Gastroesophageal sphincter (tissue), 4 donors: ENCODE data around the gene TDG. TPM values are rescaled to one million over a fixed set of nuclear protein-coding genes. Genes with fewer than 3 reads are reported as not detected.
"Not testable (repeated sequence)": the region's sequence is repeated elsewhere in the genome, so short reads cannot be mapped to it uniquely, and the experiment has no call there.

ENCODE experiments used
- ATAC-seq: fragments of 150-250 bp; one replicate; pipeline ENCODE4 v1.9.1; 2016; ENCODE audit warnings: mild to moderate bottlenecking, moderate library complexity
- H3K27ac ChIP-seq, 4 donors: fragments of 200-600 bp; sonication (generic) in 3 of 4; 1 replicate in 3 of 4; 2 replicates in 1 of 4; pipeline ENCODE4 v1.5.1; 2016 to 2019
- H3K27me3 ChIP-seq: fragments of 200-600 bp; sonication (generic); one replicate; pipeline ENCODE4 v1.5.1; 2019
- H3K36me3 ChIP-seq, 2 donors: fragments of 200-600 bp; sonication (generic); one replicate each; pipeline ENCODE4 v1.5.1; 2019; ENCODE audit warnings: control low read depth in 1 of 2
- H3K4me1 ChIP-seq, 3 donors: fragments of 200-600 bp; sonication (generic); 1 replicate in 2 of 3; 2 replicates in 1 of 3; pipeline ENCODE4 v1.5.1; 2016 to 2019; ENCODE audit warnings: control low read depth in 2 of 3
- H3K4me3 ChIP-seq, 2 donors: fragments of 200-600 bp; sonication (generic); one replicate each; pipeline ENCODE4 v1.5.1; 2019; ENCODE audit warnings: mild to moderate bottlenecking in 1 of 2, moderate library complexity in 1 of 2
- H3K9me3 ChIP-seq, 3 donors: fragments of 200-600 bp; sonication (generic); one replicate each; pipeline ENCODE4 v1.5.1; 2017 to 2019; ENCODE audit warnings: control low read depth in 2 of 3
- CTCF ChIP-seq, 4 experiments: fragments of 200-600 bp in 2 of 4; fragments of 450-650 bp in 2 of 4; sonication (generic) in 1 of 4; IDR thresholded peaks; one replicate each; pipeline ENCODE4 v1.5.1; 2017 to 2019; ENCODE audit warnings: antibody characterized with exemption in 4 of 4, mild to moderate bottlenecking in 2 of 4, moderate library complexity in 2 of 4
- EP300 ChIP-seq: sonication (generic); formaldehyde crosslinking; IDR thresholded peaks from one replicate; pipeline ENCODE4 v1.6.1; 2017; ENCODE audit warnings: antibody characterized with exemption, mild to moderate bottlenecking
- POLR2A ChIP-seq, 2 donors: fragments of 450-650 bp; IDR thresholded peaks; one replicate each; pipeline ENCODE4 v1.6.1; 2017; ENCODE audit warnings: antibody characterized with exemption in 2 of 2, mild to moderate bottlenecking in 2 of 2, moderate library complexity in 1 of 2
- POLR2AphosphoS5 ChIP-seq: sonication (generic); formaldehyde crosslinking; IDR thresholded peaks from one replicate; pipeline ENCODE4 v1.6.1; 2017; ENCODE audit warnings: antibody characterized with exemption
- WGBS, 2 donors: methylation state at CpG; one replicate each; pipeline ENCODE4 v1.1.5; 2018; ENCODE audit warnings: low coverage in 1 of 2; 5-methylcytosine and 5-hydroxymethylcytosine counted together
- total RNA-seq, 4 donors: library from RNA; depleted of rRNA; stranded (reverse); fragments of >200 nt; gene quantifications; one replicate each; pipeline ENCODE4 v1.1.0, GENCODE V29; 2016

The TDG gene
- total RNA-seq, 4 donors from 2014 or later = 12.5 to 30.4 (median 21.3) TPM

DNA sequence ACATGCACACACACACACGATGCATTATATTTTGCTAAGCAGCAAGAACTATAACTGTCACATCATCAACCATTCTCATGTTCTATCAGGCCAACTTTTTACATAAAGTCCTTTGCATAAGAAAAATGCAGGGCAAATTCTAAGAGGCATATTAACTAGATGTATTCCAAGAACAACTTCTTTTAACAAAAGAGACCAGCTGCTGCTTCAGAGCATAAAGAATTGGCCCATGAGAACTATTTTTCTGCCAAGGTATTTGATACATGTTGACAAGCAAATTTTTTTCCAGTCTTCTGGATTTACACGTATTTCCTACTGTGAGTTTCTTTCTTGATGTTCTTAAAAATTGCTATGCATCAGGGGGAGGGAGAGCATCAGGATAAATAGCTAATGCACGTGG lies 57.1 kb downstream of the TDG start:
- peaks cover 0 to 4% of the 10 kb centered on the region in 2 donors for H3K36me3 ChIP-seq
- no peak for ATAC-seq
- 39 to 67% methylated on average over 3 of the region's 3 CpGs for WGBS, 2 donors

GRCh38 chr12:104023710-104024109 lies 58.0 kb downstream of the TDG start:
- ATAC-seq = no peak
- Histone ChIP-seq H3K4me1 (no peaks in the 10 kb centered on the region), H3K9me3 (no peaks in the 10 kb centered on the region), H3K27ac (no peak overlapping the region), H3K27me3 (no peaks in the 10 kb centered on the region), H3K4me3 (no peak overlapping the region), H3K36me3 (no peaks in the 10 kb centered on the region)
- WGBS, 2 donors = 70 to 90% methylated on average over 2 of the region's 2 CpGs
- TF ChIP-seq EP300 = no peak
- TF ChIP-seq POLR2AphosphoS5 = no peak
- TF ChIP-seq CTCF (IDR thresholded peaks at IDR 0.05) = no peak
- TF ChIP-seq POLR2A (IDR thresholded peaks at IDR 0.05) = no peak

More for the DNA sequence above, 57.1 kb downstream of the TDG start:
- no peaks in the 10 kb centered on the region for H3K9me3 ChIP-seq
- no peak overlapping the region for H3K4me3 ChIP-seq
- TF ChIP-seq EP300 (no peak), POLR2A (IDR thresholded peaks at IDR 0.05) (no peak), CTCF (IDR thresholded peaks at IDR 0.05) (no peak), POLR2AphosphoS5 (no peak)
- H3K4me1 ChIP-seq = no peaks in the 10 kb centered on the region
- no peak overlapping the region for H3K27ac ChIP-seq
- H3K27me3 ChIP-seq = no peaks in the 10 kb centered on the region

DNA sequence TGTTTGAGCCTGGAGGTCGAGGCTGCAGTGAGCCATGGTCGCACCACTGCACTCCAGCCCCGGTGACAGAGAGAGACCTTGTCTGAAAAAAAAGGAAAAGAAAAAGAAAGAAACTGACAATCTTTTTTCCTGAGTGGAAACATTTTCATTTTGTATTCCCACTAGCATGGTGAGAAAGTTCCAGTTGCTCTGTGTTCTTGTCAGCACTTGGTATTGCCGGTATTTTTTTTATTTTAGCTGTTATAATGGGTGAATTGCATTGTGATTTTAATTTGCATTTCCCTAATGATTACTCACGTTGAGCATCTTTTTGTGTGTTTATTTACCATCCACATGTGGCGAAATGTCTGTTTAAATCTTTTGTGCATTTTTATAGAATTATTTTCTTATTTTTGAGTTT lies 58.7 kb downstream of the TDG start:
- H3K4me3 ChIP-seq = no peak overlapping the region
- H3K9me3 ChIP-seq = no peaks in the 10 kb centered on the region
- no peaks in the 10 kb centered on the region for H3K4me1 ChIP-seq
- TF ChIP-seq CTCF (IDR thresholded peaks at IDR 0.05) (no peak), POLR2AphosphoS5 (no peak), EP300 (no peak), POLR2A (IDR thresholded peaks at IDR 0.05) (no peak)
- H3K27me3 ChIP-seq = no peaks in the 10 kb centered on the region
- no peak overlapping the region for H3K27ac ChIP-seq
- no peaks in the 10 kb centered on the region for H3K36me3 ChIP-seq
- no peak for ATAC-seq
- WGBS, 2 donors = 88 to 92% methylated on average over 2 to 6 of the region's 6 CpGs

- Histone ChIP-seq H3K27me3 (no peaks in the 10 kb centered on the region), H3K27ac (no peak overlapping the region), H3K9me3 (no peaks in the 10 kb centered on the region), H3K4me1 (no peaks in the 10 kb centered on the region), H3K36me3 (no peaks in the 10 kb centered on the region), H3K4me3 (no peak overlapping the region)
- ATAC-seq = no peak
- no peak for TF ChIP-seq POLR2AphosphoS5
- no peak for TF ChIP-seq CTCF (IDR thresholded peaks at IDR 0.05)
- no peak for TF ChIP-seq POLR2A (IDR thresholded peaks at IDR 0.05)
- TF ChIP-seq EP300 = no peak
- WGBS, 2 donors = 100% methylated on average over 2 of the region's 2 CpGs; no CpG with 5 or more reads in 1 of the 2 donors
These were observed 60.1 kb downstream of the TDG start for GRCh38 chr12:104025771-104026170.

DNA sequence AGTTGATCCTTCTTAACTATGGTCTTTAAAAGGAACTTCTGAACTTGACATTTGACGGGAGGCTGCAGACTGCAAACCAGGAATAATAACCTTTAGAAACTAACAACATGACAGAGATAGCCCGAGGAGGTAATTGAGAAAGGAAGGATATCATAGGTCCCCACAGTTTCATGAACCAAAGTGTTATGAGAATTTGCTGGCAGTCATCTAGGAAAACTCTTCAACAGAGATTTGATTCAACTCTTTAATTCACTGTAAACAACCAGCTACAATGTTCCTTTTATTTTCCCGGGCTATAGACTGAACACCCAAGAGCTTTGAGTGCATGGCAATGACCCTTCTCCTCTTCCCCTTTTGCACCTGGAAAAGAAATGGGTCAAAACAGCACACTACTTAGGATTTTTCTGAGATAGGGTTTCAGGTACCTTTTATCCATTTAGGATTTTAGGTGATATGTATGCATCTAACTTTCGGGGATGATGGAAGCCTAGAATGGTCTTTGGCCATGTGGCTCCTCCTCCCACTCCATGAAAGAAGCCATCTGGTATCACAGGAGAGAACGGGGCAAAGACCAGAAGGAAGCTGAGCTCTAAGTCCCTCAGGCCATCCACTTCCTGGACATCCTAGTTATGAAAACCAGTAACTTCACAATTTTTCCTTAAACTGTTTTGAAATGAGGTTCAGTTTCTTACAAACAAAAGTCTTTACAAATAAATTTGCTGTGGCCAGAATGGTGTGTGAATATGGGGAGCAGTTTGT lies 61.3 kb downstream of the TDG start:
- 60 to 63% methylated on average over 5 of the region's 5 CpGs for WGBS, 2 donors
- ATAC-seq = no peak
- no peaks in the 10 kb centered on the region for H3K4me1 ChIP-seq

GRCh38 chr12:104030596-104030995 lies 64.9 kb downstream of the TDG start:
- H3K9me3 ChIP-seq, H3K4me1 ChIP-seq, H3K27me3 ChIP-seq, H3K27ac ChIP-seq, H3K4me3 ChIP-seq, ATAC-seq, H3K36me3 ChIP-seq: not testable (repeated sequence)
- WGBS, 2 donors = 88 to 94% methylated on average over 2 of the region's 27 CpGs

More for the DNA sequence above, 61.3 kb downstream of the TDG start:
- no peak overlapping the region for H3K27ac ChIP-seq
- no peaks in the 10 kb centered on the region for H3K27me3 ChIP-seq
- no peaks in the 10 kb centered on the region for H3K36me3 ChIP-seq
- H3K9me3 ChIP-seq = no peaks in the 10 kb centered on the region
- no peak overlapping the region for H3K4me3 ChIP-seq
- TF ChIP-seq EP300 (no peak), CTCF (IDR thresholded peaks at IDR 0.05) (no peak), POLR2AphosphoS5 (no peak), POLR2A (IDR thresholded peaks at IDR 0.05) (no peak)

GRCh38 chr12:104036143-104036542 lies 70.5 kb downstream of the TDG start:
- not testable (repeated sequence) for H3K4me1 ChIP-seq, H3K27ac ChIP-seq, H3K27me3 ChIP-seq, H3K9me3 ChIP-seq, H3K36me3 ChIP-seq, ATAC-seq, H3K4me3 ChIP-seq
- 88 to 100% methylated on average over 1 to 2 of the region's 2 CpGs for WGBS, 2 donors
